ENCODE data around the gene TTC34.

The TTC34 gene

GRCh38 chr1:2603521-2604155, 197.9 kb downstream of the TTC34 start:
- no peak for DNase-seq (ENCODE audit: low read depth)

GRCh38 chr1:2602866-2603520, 198.5 kb downstream of the TTC34 start:
- no peak for DNase-seq (ENCODE audit: low read depth)

- DNase-seq (ENCODE audit: low read depth) = no peak
Measured at GRCh38 chr1:2602311-2602835, 199.1 kb downstream of the TTC34 start.

GRCh38 chr1:2601721-2602303, 199.7 kb downstream of the TTC34 start:
- DNase-seq (ENCODE audit: low read depth) = no peak

- no peak for DNase-seq (ENCODE audit: low read depth)
Measured at GRCh38 chr1:2598329-2598931, 203.1 kb downstream of the TTC34 start.

GRCh38 chr1:2597441-2598328, 203.8 kb downstream of the TTC34 start:
- DNase-seq (ENCODE audit: low read depth) = no peak

GRCh38 chr1:2596530-2597333, 204.8 kb downstream of the TTC34 start:
- no peak for DNase-seq (ENCODE audit: low read depth)

GRCh38 chr1:2595812-2596529, 205.5 kb downstream of the TTC34 start:
- no peak for DNase-seq (ENCODE audit: low read depth)

- no peak for DNase-seq (ENCODE audit: low read depth)
Measured at GRCh38 chr1:2595261-2595811, 206.2 kb downstream of the TTC34 start.

GRCh38 chr1:2594641-2595131, 206.8 kb downstream of the TTC34 start:
- no peak for DNase-seq (ENCODE audit: low read depth)

GRCh38 chr1:2594001-2594640, 207.4 kb downstream of the TTC34 start:
- DNase-seq (ENCODE audit: low read depth) = peak; percentile 19

- no peak for DNase-seq (ENCODE audit: low read depth)
Measured at GRCh38 chr1:2593251-2593878, 208.1 kb downstream of the TTC34 start.

GRCh38 chr1:2592672-2593071, 208.8 kb downstream of the TTC34 start:
- DNase-seq (ENCODE audit: low read depth) = no peak

GRCh38 chr1:2591581-2592261, 209.8 kb downstream of the TTC34 start:
- no peak for DNase-seq (ENCODE audit: low read depth)

GRCh38 chr1:2591233-2591580, 210.3 kb downstream of the TTC34 start:
- DNase-seq (ENCODE audit: low read depth) = no peak

GRCh38 chr1:2590233-2591141, 211.0 kb downstream of the TTC34 start:
- DNase-seq (ENCODE audit: low read depth) = no peak
